ENCODE results near the gene THAP11. TPM values are rescaled to one million over a fixed set of nuclear protein-coding genes. Genes with fewer than 3 reads are reported as not detected.
"Not testable (repeated sequence)": the region's sequence is repeated elsewhere in the genome, so short reads cannot be mapped to it uniquely, and the experiment has no call there.

The THAP11 gene
- total and polyA plus RNA-seq, 12 donors = 6.0 to 41.3 (median 25.5) TPM

GRCh38 chr16:67861877-67862276 is 19.8 kb downstream of the THAP11 start:
- Histone ChIP-seq H3K27me3 (no peaks in the 10 kb centered on the region), H3K4me1 (peaks cover 43 to 79% (median 69%) of the 10 kb centered on the region in 9 donors), H3K9me3 (no peaks in the 10 kb centered on the region), H3K4me3 (no peak overlapping the region), H3K36me3 (peaks cover 0 to 40% (median 11%) of the 10 kb centered on the region in 9 donors), H3K27ac (peak overlapping the region in 9 of 10 donors; percentile 13 to 93 (median 90))
- 68 to 74% methylated on average over 6 of the region's 6 CpGs for WGBS, 2 donors
- DNase-seq (no peak), ATAC-seq (no peak)
- intact Hi-C loops (cut with DNase I) = loop anchor here in 2 of 10 donors (2.0 kb wide), 1 partner anchor 15 kb away; the partner anchor contains the start of genes CENPT (in 2 of the 2) and NUTF2 (in 2 of the 2)
- TF ChIP-seq CTCF (IDR thresholded peaks at IDR 0.05) = no peak

DNA sequence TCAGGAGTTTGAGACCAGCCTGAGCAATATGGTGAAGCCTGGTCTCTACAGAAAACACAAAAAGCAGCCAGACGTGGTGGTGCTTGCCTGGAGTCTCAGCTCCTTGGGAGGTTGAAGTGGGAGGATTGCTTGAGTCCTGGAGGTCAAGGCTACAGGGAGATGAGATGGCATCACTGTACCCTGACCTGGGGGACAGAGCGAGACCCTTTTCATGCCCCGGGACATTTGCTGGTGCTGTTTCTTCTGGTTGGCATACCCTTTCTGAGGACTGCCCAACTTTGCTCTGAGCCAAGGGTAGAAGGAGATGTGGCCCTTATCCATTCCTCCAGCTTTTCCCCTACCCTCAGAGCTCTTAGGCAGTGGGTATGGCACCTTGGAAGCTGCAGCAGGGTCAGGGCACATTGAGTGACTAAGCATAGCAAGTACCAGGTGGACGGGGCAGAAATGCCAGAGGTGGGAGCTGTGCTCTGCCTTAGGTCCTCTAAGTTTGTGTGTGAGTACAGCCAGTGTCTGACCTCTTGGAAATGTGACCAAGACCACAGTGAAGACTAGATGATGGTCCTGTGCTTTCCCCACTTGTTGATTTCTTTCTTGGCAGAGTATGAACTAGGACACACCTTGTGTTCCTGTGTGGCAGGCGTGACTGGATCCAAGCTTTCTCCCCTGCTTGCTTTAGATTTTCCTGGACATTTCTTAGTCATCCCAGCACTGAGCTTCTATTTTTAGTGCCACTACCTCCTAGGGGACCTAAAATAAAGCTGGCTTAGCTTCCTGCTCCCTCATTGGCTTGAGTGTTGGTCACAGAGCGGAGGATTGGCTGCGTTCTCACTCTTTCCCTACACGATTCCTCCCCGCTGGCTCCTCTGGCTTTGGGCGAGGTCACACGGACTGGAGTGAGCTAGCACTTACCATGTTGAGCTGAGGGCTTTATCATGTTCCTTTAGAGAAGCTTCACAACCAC is 20.8 kb downstream of the THAP11 start:
- ATAC-seq (peak; percentile 88 to 95 (median 94)), DNase-seq (peak; percentile 76 to 89)
- TF ChIP-seq CTCF (IDR thresholded peaks at IDR 0.05) = no peak
- Histone ChIP-seq H3K36me3 (peaks cover 0 to 50% (median 21%) of the 10 kb centered on the region in 9 donors), H3K9me3 (no peaks in the 10 kb centered on the region), H3K27ac (peak overlapping the region; percentile 80 to 93 (median 90)), H3K4me3 (peak overlapping the region in 5 of 10 donors; percentile 10 to 25 (median 12)), H3K27me3 (no peaks in the 10 kb centered on the region), H3K4me1 (peaks cover 35 to 69% (median 59%) of the 10 kb centered on the region in 9 donors)
- intact Hi-C loops (cut with DNase I) = loop anchor here in 2 of 10 donors (2.0 kb wide), 1 partner anchor 16 kb away; the partner anchor contains the start of genes CENPT (in 2 of the 2) and NUTF2 (in 2 of the 2)
- WGBS, 2 donors = 35 to 39% methylated on average over 11 of the region's 11 CpGs

GRCh38 chr16:67864044-67864443 is 21.9 kb downstream of the THAP11 start:
- DNase-seq; intact Hi-C loops (cut with DNase I); H3K4me3 ChIP-seq; H3K27me3 ChIP-seq; ATAC-seq; H3K9me3 ChIP-seq: not testable (repeated sequence)
- H3K4me1 ChIP-seq = peaks cover 28 to 57% (median 48%) of the 10 kb centered on the region in 9 donors
- peak overlapping the region; percentile 80 to 93 (median 90) for H3K27ac ChIP-seq
- WGBS, 2 donors = 94 to 98% methylated on average over 6 of the region's 6 CpGs
- H3K36me3 ChIP-seq = peaks cover 0 to 62% (median 32%) of the 10 kb centered on the region in 9 donors

- no peak for DNase-seq
- no peak for TF ChIP-seq CTCF (IDR thresholded peaks at IDR 0.05)
- H3K27me3 ChIP-seq = no peaks in the 10 kb centered on the region
- H3K36me3 ChIP-seq = peaks cover 0 to 67% (median 33%) of the 10 kb centered on the region in 9 donors
- no peak overlapping the region for H3K4me3 ChIP-seq
- no peak for ATAC-seq
- intact Hi-C loops (cut with DNase I) = no loop called here
- no peaks in the 10 kb centered on the region for H3K9me3 ChIP-seq
- H3K27ac ChIP-seq = peak overlapping the region in 6 of 10 donors; percentile 87 to 92 (median 90)
- 86 to 89% methylated on average over 2 of the region's 2 CpGs for WGBS, 2 donors
- peaks cover 28 to 56% (median 47%) of the 10 kb centered on the region in 9 donors for H3K4me1 ChIP-seq
Measured at GRCh38 chr16:67864594-67864993, 22.5 kb downstream of the THAP11 start.

All from heart right ventricle (tissue), 16 donors.